8988T (cell line): ENCODE data around the gene DENND4A.

Experiments
- DNase-seq: peaks from one replicate; pipeline ENCODE4 v3.0.0; 2011

Gene DENND4A

GRCh38 chr15:65792138-65792987 lies at the start of gene DENND4A:
TSS of gene DENND4A (minus strand) at chr15:65792293. CDS start at chr15:65756450, 35,843 bp downstream.
- DNase-seq, result peak; percentile 50

GRCh38 chr15:65841121-65841930 lies 49.2 kb upstream of the DENND4A start:
- DNase-seq, result no peak

- DNase-seq, result no peak
Measured at GRCh38 chr15:65839985-65840384, 47.9 kb upstream of the DENND4A start.

GRCh38 chr15:65839354-65839901 lies 47.3 kb upstream of the DENND4A start:
- no peak for DNase-seq

GRCh38 chr15:65837301-65838294 lies 45.5 kb upstream of the DENND4A start:
- DNase-seq, result no peak

DNA sequence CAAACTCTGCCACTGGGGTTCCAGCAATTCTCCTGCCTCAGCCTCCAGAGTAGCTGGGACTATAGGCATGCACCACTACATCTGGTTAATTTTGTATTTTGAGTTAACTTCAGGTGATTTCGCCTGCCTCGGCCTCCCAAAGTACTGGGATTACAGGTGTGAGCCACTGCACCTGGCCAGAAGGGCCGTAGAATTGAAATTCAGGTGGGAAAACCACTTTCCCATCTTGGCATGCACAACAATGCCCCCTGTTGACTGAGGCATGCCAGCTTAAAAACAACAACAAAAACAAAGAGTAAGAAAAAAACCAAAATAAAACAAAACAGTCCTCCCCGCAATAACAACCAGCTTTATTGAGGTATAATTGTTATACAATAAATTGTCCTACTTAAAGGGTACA lies 44.6 kb upstream of the DENND4A start:
- DNase-seq, result no peak

- DNase-seq, result no peak
Measured at GRCh38 chr15:65835447-65835846, 43.4 kb upstream of the DENND4A start.

DNA sequence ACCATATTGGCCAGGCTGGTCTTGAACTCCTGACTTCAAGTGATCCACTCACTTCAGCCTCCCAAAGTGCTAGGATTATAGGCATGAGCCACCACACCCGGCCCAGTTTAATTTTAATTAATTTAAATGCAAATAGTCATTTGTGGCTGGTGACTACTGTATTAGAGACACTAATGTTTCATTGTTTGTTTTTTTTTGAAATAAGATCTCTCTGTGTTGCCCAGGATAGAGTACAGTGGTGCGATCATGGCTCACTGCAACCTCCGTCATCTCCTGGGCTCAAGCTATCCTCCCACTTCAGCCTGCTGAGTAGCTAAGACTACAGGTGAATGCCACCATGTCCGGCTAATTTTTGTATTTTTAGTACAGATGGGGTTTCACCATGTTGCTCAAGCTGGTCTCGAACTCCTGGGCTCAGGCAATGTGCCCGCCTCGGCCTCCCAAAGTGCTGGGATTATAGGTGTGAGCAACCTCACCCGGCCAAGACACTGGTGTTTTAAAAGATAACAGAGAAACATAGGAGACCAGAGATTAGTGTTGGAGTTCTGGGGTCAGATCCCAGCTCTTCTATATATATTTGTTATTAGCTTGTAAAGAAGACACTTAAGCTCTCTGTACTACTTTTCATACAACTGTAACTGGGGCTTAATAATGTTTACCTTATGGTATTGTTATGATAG lies 42.6 kb upstream of the DENND4A start:
- no peak for DNase-seq

GRCh38 chr15:65833501-65834205 lies 41.6 kb upstream of the DENND4A start:
- no peak for DNase-seq

DNA sequence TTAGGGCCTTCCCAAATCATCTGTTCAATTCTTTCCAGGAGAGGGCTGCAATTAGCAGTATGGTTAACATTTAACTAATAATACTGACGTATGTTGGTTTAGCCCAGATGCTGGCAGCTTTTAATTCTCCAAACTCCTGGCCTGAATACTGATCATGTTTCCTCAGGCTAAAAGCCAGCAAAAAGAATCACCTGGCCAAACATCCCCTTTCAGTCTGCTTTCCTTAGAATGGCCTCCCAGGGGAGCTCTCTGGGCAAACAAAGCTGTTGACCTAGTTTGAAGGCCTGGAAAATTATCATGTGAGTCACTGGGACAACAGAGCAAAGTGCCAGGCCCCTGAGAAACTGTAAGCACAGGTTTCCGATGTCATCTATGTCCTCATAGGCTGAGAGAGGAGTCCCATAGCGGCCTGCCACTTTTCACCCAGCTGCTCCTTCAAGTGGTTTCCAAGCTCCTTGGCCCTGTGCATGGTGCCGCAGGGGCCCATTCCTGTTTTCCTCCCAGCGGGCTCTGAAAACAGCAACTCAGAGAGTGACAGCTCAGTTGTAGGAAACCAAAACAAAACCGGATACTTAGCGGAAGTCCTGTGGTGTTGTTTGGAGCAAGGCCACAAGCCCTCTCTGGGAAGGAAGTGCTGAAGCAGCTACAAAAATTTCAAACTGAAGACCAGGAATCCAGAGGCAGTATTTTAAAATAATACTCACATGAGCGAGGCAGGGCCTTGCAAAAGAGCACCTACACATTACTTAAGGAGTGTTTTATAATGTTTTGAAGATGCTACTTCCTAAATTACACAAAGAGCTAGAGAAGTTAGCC lies 40.7 kb upstream of the DENND4A start:
- peak; percentile 15 for DNase-seq

DNA sequence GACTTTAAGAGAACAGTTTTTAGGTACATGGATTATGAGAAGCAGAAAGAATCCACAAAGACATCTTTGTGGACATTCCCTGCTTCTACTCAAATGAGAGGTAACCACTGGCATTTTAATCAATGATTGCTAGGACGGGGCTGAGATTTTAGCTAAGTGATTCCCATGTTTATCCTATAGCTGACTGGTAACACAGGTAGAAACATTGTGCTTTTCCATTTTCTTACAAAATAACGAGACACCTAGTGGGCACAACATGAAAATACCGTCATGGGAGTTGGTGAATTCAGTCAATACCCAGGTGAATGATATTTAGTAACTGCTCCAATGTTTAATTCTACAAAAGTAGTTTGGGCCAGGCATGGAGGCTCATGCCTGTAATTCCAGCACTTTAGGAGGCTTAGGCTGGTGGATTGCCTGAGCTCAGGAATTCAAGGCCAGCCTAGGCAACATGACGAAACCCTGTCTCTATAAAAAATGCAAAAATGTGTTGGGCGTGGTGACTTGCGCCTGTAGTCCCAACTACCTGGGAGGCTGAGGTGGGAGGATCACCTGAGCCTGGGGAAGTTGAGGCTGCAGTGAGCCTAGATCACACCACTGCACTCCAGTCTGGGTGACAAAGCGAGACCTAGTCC lies 37.2 kb upstream of the DENND4A start:
- peak; percentile 18 for DNase-seq

GRCh38 chr15:65828585-65828984 lies 36.5 kb upstream of the DENND4A start:
- DNase-seq, result no peak

DNA sequence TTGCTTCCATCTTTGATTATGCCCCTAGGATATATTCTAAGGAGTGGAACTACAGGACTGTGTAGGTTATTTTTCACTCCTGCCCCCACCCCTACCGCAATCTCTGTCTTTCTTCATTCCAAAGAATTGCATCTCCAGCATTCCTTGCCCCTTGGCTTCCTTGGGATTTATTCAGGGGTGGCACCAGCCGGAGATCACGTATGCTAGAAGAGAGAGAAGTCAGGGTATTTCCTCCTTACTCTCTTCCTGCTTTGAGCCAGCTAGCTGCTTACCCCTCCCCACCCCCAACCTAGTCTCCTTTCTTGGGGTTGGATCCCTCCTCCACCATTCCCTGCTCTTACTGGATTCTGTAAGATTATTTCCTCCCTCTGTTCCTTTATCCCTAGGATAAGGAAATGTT lies 35.0 kb upstream of the DENND4A start:
- no peak for DNase-seq

DNA sequence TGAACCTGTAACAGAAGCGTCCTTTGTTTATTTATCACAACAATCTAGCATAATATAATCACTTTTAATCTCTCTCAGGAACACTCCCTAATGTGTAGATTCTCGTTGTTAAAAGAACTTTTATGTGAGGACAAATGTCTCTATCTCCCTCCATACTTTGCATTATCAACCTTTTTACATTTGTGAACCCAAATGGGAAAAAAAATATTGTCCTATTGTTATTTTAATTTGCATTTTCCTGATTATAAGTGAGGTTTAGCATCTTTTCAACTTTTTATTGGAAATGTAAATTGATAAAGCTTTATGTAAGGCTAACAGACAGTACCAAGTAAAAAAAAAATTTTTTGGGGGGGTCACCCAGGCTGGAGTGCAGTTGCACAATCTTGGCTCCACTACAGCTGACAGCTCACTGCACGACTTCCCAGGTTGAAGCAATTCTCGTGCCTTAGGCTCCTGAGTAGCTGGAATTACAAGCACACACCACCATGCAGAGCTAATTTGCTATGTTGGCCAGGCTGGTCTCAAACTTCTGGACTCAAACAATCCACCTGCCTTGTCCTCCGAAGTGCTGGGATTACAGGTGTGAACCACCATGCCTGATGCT lies 33.0 kb upstream of the DENND4A start:
- no peak for DNase-seq

DNA sequence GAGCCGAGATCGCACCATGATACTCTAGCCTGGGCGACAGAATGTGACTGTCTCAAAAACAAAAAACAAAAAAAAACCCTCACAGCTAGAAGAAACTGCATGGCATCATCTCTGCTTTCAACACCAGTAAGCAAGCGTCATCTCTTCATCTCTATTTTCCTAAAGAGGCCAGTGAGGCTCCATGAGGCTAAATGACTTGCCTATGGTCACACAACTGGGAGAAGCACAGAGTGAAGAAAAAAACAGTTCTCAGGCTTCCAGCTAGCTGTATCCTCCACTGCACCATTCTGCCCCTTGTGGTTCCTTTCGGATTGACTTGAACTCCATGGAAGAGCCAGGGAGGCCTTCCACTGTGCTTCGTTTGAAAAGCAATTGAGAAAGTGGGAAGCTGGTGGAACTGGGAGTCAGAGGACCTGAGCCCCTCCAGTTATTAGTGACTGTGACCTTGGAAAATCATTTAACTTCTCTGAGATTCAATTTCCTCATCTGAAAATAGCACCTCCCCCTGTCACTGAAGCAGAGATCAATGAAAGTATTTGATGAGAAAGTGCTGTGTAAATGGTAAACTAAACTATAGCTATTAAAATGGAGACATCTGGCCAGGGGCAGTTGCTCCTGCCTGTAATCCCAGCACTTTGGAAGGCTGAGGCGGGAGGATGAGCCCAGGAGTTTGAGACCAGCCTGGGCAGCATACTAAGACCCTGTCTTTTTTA lies 32.1 kb upstream of the DENND4A start:
- no peak for DNase-seq

- no peak for DNase-seq
Measured at GRCh38 chr15:65822316-65822715, 30.2 kb upstream of the DENND4A start.

- no peak for DNase-seq
Measured at GRCh38 chr15:65821070-65821469, 29.0 kb upstream of the DENND4A start.

DNA sequence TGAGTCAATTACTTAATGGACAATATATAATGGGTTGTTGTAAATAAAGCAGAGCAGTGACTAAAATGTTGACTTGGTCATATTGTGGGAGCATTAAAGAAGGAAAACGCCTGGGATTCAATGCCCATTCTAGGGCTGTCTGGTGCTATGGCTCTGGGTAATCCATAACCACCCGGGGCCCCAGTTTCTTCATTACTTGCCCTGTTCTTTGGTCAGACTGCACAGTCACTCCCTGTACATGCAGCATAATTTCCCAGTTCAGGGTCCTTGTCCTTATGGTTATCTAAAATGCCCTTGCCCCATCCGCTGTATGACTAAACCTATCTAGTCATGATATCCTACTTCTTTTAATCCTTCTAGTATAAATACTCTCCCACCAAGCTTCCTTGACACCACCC lies 27.5 kb upstream of the DENND4A start:
- DNase-seq, result no peak
